H9 (cell line): Measurements from ENCODE around the gene DYNC1H1. TPM values are rescaled to one million over a fixed set of nuclear protein-coding genes. Genes with fewer than 3 reads are reported as not detected.

Experiments used
- DNase-seq: peaks from one replicate; pipeline ENCODE4 v3.0.0-alpha.2; 2017
- H2AFZ ChIP-seq: one replicate; pipeline ENCODE4 v1.6.1; 2013; ENCODE audit warnings: mild to moderate bottlenecking, low read length, control low read depth, moderate library complexity
- H2AK5ac ChIP-seq: 2 replicates; pipeline ENCODE4 v1.6.1; 2013; ENCODE audit warnings: low read length, control low read depth, mixed read lengths; ENCODE audit not compliant: insufficient read length
- H2BK120ac ChIP-seq: one replicate; pipeline ENCODE4 v1.6.1; 2013; ENCODE audit warnings: low read depth, mild to moderate bottlenecking, low read length, control low read depth, inconsistent platforms; ENCODE audit not compliant: poor library complexity, severe bottlenecking
- H2BK12ac ChIP-seq: 2 replicates; pipeline ENCODE4 v1.6.1; 2013; ENCODE audit warnings: low read length, control low read depth, mixed read lengths, low read depth; ENCODE audit not compliant: insufficient read length
- H2BK15ac ChIP-seq: 2 replicates; pipeline ENCODE4 v1.6.1; 2013; ENCODE audit warnings: low read depth, low read length, control low read depth
- H2BK20ac ChIP-seq: one replicate; pipeline ENCODE4 v1.6.1; 2013; ENCODE audit warnings: low read depth, mild to moderate bottlenecking, low read length, control low read depth, inconsistent platforms; ENCODE audit not compliant: poor library complexity, severe bottlenecking
- H2BK5ac ChIP-seq: 2 replicates; pipeline ENCODE4 v1.6.1; 2013; ENCODE audit warnings: low read length, control low read depth, mixed read lengths; ENCODE audit not compliant: insufficient read length
- H3K14ac ChIP-seq: 2 replicates; pipeline ENCODE4 v1.6.1; 2013; ENCODE audit warnings: low read length, control low read depth; ENCODE audit not compliant: insufficient read depth
- H3K18ac ChIP-seq: 2 replicates; pipeline ENCODE4 v1.6.1; 2013; ENCODE audit warnings: low read depth, mild to moderate bottlenecking, mixed read lengths, low read length, control low read depth; ENCODE audit not compliant: insufficient read length
- H3K23ac ChIP-seq: 2 replicates; pipeline ENCODE4 v1.6.1; 2013; ENCODE audit warnings: low read length, control low read depth, mixed read lengths, low read depth; ENCODE audit not compliant: insufficient read length
- H3K23me2 ChIP-seq: 2 replicates; pipeline ENCODE4 v1.6.1; 2013; ENCODE audit warnings: low read depth, mild to moderate bottlenecking, mixed read lengths, low read length, control low read depth; ENCODE audit not compliant: insufficient read length, poor library complexity, severe bottlenecking
- H3K27ac ChIP-seq: 2 replicates; pipeline ENCODE4 v1.5.1; 2013; ENCODE audit warnings: low read length, control low read depth, mixed read lengths, low read depth; ENCODE audit not compliant: insufficient read length
- H3K27me3 ChIP-seq: 2 replicates; pipeline ENCODE4 v1.6.1; 2013; ENCODE audit warnings: low read length, control low read depth, inconsistent platforms; ENCODE audit not compliant: insufficient read depth
- H3K4ac ChIP-seq: 2 replicates; pipeline ENCODE4 v1.6.1; 2013; ENCODE audit warnings: low read depth, mild to moderate bottlenecking, control low read depth, inconsistent platforms, low read length, moderate library complexity
- H3K4me1 ChIP-seq: 2 replicates; pipeline ENCODE4 v1.6.1; 2013; ENCODE audit warnings: low read length, control low read depth, inconsistent platforms; ENCODE audit not compliant: insufficient read depth
- H3K4me2 ChIP-seq: 2 replicates; pipeline ENCODE4 v1.6.1; 2013; ENCODE audit warnings: low read length, control low read depth, mixed read lengths; ENCODE audit not compliant: insufficient read length, insufficient read depth
- H3K56ac ChIP-seq: 2 replicates; pipeline ENCODE4 v1.6.1; 2013; ENCODE audit warnings: low read depth, mild to moderate bottlenecking, mixed read lengths, low read length, control low read depth; ENCODE audit not compliant: insufficient read length
- H3K79me1 ChIP-seq: 2 replicates; pipeline ENCODE4 v1.6.1; 2013; ENCODE audit warnings: low read depth, mild to moderate bottlenecking, moderate library complexity, low read length, control low read depth, inconsistent platforms; ENCODE audit not compliant: insufficient read depth, poor library complexity, severe bottlenecking
- H3K79me2 ChIP-seq: 2 replicates; pipeline ENCODE4 v1.6.1; 2013; ENCODE audit warnings: low read length, control low read depth, inconsistent platforms; ENCODE audit not compliant: insufficient read depth
- H3K9ac ChIP-seq: 2 replicates; pipeline ENCODE4 v1.6.1; 2013; ENCODE audit warnings: low read length, control low read depth, mixed read lengths; ENCODE audit not compliant: insufficient read length; ENCODE audit errors: extremely low read depth
- H3K9me3 ChIP-seq: one replicate; pipeline ENCODE4 v1.6.1; 2013; ENCODE audit warnings: low read depth, low read length, inconsistent platforms; ENCODE audit not compliant: control insufficient read depth
- H3T11ph ChIP-seq: one replicate; pipeline ENCODE4 v1.6.1; 2013; ENCODE audit warnings: mild to moderate bottlenecking, low read length, control low read depth, inconsistent platforms
- H4K20me1 ChIP-seq: one replicate; pipeline ENCODE4 v1.6.1; 2013; ENCODE audit not compliant: control insufficient read depth, insufficient read length, insufficient read depth
- H4K5ac ChIP-seq: 2 replicates; pipeline ENCODE4 v1.6.1; 2013; ENCODE audit warnings: low read depth, mild to moderate bottlenecking, mixed read lengths, low read length, control low read depth; ENCODE audit not compliant: insufficient read length
- H4K8ac ChIP-seq: replicated peaks from 2 replicates; pipeline ENCODE4 v1.6.1; 2013; ENCODE audit warnings: low read length, control low read depth, mixed read lengths, low read depth; ENCODE audit not compliant: insufficient read length
- H4K91ac ChIP-seq: 2 replicates; pipeline ENCODE4 v1.6.1; 2013; ENCODE audit warnings: low read depth, mild to moderate bottlenecking, moderate library complexity, mixed read lengths, low read length, control low read depth; ENCODE audit not compliant: insufficient read length
- H3K27ac Mint-ChIP-seq, 3 experiments: 2 replicates in 2 of 3; 3 replicates in 1 of 3; pipeline ENCODE4 v1.8.0; 2020 to 2021; ENCODE audit warnings: mixed read lengths in 3 of 3, mild to moderate bottlenecking in 1 of 3, moderate library complexity in 1 of 3
- H3K27me3 Mint-ChIP-seq: 2 replicates; pipeline ENCODE4 v1.8.0; 2021; ENCODE audit warnings: low read depth, mild to moderate bottlenecking, moderate library complexity, mixed read lengths
- H3K36me3 Mint-ChIP-seq, 3 experiments: 2 replicates in 2 of 3; 3 replicates in 1 of 3; pipeline ENCODE4 v1.8.0; 2020 to 2021; ENCODE audit warnings: low read depth in 3 of 3, mixed read lengths in 3 of 3; ENCODE audit not compliant: insufficient read depth in 1 of 3
- H3K4me1 Mint-ChIP-seq, 2 experiments: 2 replicates each; pipeline ENCODE4 v1.8.0; 2020; ENCODE audit warnings: mixed read lengths in 2 of 2
- H3K4me3 Mint-ChIP-seq, 2 experiments: 2 replicates in 1 of 2; 3 replicates in 1 of 2; pipeline ENCODE4 v1.8.0; 2020 to 2021; ENCODE audit warnings: mild to moderate bottlenecking in 2 of 2, mixed read lengths in 2 of 2, moderate library complexity in 1 of 2
- H3K9me3 Mint-ChIP-seq, 2 experiments: 2 replicates in 1 of 2; 3 replicates in 1 of 2; pipeline ENCODE4 v1.8.0; 2020; ENCODE audit warnings: mild to moderate bottlenecking in 2 of 2, mixed read lengths in 2 of 2, moderate library complexity in 1 of 2
- CTCF ChIP-seq: fragments of 200-600 bp; sonication (generic); conservative IDR thresholded peaks from 3 replicates; pipeline ENCODE4 v1.8.0; 2021; ENCODE audit warnings: antibody characterized with exemption, mild to moderate bottlenecking
- WGBS: extraction: QIAGEN DNeasy Blood & Tissue Kit; methylation state at CpG from one replicate; pipeline ENCODE4 v1.1.7; 2013; ENCODE audit warnings: missing lambda C conversion rate, low lambda C conversion rate, mixed read lengths; ENCODE audit not compliant: insufficient read length; ENCODE audit errors: extremely low coverage; 5-methylcytosine and 5-hydroxymethylcytosine counted together
- total RNA-seq: library from RNA; stranded (reverse); gene quantifications from 2 replicates; pipeline ENCODE4 v1.2.1, GENCODE V29; 2021

The DYNC1H1 gene
- total RNA-seq, 1 experiment from 2014 or later: 359 TPM

- no peak overlapping the region for H3K9ac ChIP-seq
- no peak for TF ChIP-seq CTCF
- no peak overlapping the region for H3K4me2 ChIP-seq
- H3K27ac ChIP-seq: no peak overlapping the region
- H2BK20ac ChIP-seq: no peak overlapping the region
- H3K27me3 Mint-ChIP-seq: peaks cover 4% of the 10 kb centered on the region
- no peak overlapping the region for H3K23ac ChIP-seq
- peaks cover 0 to 5% (median 3%) of the 10 kb centered on the region in 3 experiments; a peak in 4 of 7 replicates for H3K36me3 Mint-ChIP-seq
- no peaks in the 10 kb centered on the region for H3K23me2 ChIP-seq
- H4K91ac ChIP-seq: no peak overlapping the region
- H3K27ac Mint-ChIP-seq: no peak overlapping the region
- WGBS: no CpG with 5 or more reads among the region's 5 CpGs
- no peak overlapping the region for H3K18ac ChIP-seq
- no peak overlapping the region for H3T11ph ChIP-seq
- H3K4me3 Mint-ChIP-seq: no peak overlapping the region
- H4K8ac ChIP-seq: no peak overlapping the region
- no peak overlapping the region for H2BK5ac ChIP-seq
- no peaks in the 10 kb centered on the region for H3K79me1 ChIP-seq
- H3K56ac ChIP-seq: no peak overlapping the region
- no peaks in the 10 kb centered on the region for H3K4me1 ChIP-seq
- no peak overlapping the region for H2AFZ ChIP-seq
- no peak overlapping the region for H3K4ac ChIP-seq
- no peaks in the 10 kb centered on the region; the same call in 1 of the 2 replicates for H3K27me3 ChIP-seq
- H3K9me3 Mint-ChIP-seq: no peaks in the 10 kb centered on the region
- no peak overlapping the region for H4K5ac ChIP-seq
- no peak overlapping the region for H2BK120ac ChIP-seq
- H3K9me3 ChIP-seq: no peaks in the 10 kb centered on the region
- H3K79me2 ChIP-seq: no peaks in the 10 kb centered on the region
- no peak overlapping the region for H2AK5ac ChIP-seq
- no peak overlapping the region for H3K14ac ChIP-seq
- H2BK12ac ChIP-seq: no peak overlapping the region
- no peak overlapping the region for H2BK15ac ChIP-seq
- DNase-seq: no peak
- H3K4me1 Mint-ChIP-seq: no peaks in the 10 kb centered on the region
- H4K20me1 ChIP-seq: no peaks in the 10 kb centered on the region
Measured at GRCh38 chr14:101926620-101927019, 37.8 kb upstream of the DYNC1H1 start.
